HG02981 (cell line): Measurements from ENCODE around the gene RABIF.
"Not testable (repeated sequence)": the region's sequence is repeated elsewhere in the genome, so short reads cannot be mapped to it uniquely, and the experiment has no call there.

ENCODE experiments used
- ATAC-seq: cut with Tn5 transposase; IDR thresholded peaks from one replicate; pipeline ENCODE4 v1.9.1; 2021; ENCODE audit warnings: mild to moderate bottlenecking, moderate library complexity; ENCODE audit not compliant: unreplicated experiment

The RABIF gene

DNA sequence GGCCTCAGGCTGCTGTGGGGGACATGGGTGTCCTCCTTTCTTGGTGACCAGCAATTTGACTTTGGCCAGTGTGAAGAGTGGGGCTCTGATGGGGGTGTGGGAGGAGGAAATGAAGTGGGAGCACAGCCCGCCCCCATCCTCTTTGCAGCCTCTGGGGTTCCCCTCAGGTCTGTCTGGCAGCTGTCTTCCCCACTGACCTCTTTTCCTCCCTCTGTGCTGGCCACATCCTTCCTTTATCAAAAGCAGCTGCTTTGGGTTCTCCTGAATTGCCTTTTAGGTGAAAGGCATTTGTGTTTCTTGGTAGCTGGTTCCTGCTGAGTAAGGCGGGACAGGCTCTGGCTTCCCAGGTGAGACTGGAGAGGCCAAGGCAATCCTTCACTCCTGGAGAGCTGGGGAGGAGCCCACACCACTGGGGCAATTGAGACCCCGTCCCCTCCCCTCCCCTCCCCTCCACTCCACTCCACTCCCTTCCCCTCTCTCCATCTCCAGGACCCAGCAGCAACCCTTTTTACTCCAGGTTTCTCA lies 53.3 kb downstream of the RABIF start:
- no peak for ATAC-seq

- ATAC-seq: no peak
These were observed 54.0 kb downstream of the RABIF start for GRCh38 chr1:202834771-202835547.

DNA sequence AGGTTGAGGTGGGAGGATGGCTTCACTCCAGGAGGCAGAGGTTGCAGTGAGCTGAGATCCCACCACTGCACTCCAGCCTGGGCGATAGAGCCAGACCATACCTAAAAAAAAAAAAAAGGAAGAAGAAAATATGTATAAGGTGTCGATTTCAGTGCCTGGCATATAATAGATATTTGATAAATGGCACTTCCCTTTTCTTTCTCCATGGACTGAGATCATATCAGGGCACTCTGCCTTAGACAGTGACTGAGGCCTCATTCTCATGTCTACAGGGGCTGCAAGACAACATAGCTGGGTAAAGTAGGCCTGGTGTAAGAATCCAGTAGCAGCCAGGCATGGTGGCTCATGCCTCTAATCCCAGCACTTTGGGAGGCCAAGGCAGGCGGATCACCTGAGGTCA lies 57.0 kb downstream of the RABIF start:
- ATAC-seq: no peak

- ATAC-seq: not testable (repeated sequence)
These were observed 59.7 kb downstream of the RABIF start for GRCh38 chr1:202829223-202829622.
